Measurements from ENCODE around the gene SFPQ. TPM values are rescaled to one million over a fixed set of nuclear protein-coding genes. Genes with fewer than 3 reads are reported as not detected.

Gene SFPQ
- total RNA-seq, 3 donors from 2014 or later = 249 to 314 (median 269) TPM

DNA sequence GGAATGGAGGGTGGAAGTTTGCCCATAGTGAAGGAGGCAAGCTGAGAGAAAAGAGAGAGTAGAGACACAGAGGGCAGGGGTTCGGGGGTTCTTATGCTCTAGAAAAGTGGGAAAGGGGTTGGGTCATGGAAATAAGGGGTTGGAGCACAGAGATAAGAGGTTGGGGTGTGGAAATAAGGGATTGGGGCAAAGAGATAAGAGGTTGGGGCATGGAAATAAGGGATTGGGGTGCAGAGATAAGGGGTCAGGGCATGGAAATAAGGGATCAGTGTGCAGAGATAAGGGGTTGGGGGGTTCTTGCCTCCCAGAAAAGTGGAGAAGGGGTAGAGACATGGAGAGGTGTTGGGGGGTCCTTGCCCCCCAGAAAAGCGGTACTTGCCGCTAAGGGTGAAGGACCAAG, 56.2 kb downstream of the SFPQ start:
- Histone ChIP-seq H3K27me3 (no peaks in the 10 kb centered on the region), H3K4me3 (no peak overlapping the region), H3K27ac (no peak overlapping the region), H3K4me1 (no peaks in the 10 kb centered on the region), H3K36me3 (no peaks in the 10 kb centered on the region), H3K9me3 (no peaks in the 10 kb centered on the region)
- DNase-seq (ENCODE audit: low spot score in 2 of 2) = no peak
- intact Hi-C loops (cut with DNase I; ENCODE audit: low total_unique reads) = no loop called here
- TF ChIP-seq POLR2A (IDR thresholded peaks at IDR 0.05) (no peak), CTCF (IDR thresholded peaks at IDR 0.05) (no peak)

Other genes with a start within 250 kb of the SFPQ start
- gene TMEM35B, start 207.8 kb downstream of the SFPQ start, total RNA-seq = 10 to 100 TPM; 30.5 to 55.0 (median 37.6) TPM
- 10 to 100 TPM; 13.8 to 27.2 (median 22.0) TPM for gene ZMYM6, start 161.2 kb downstream of the SFPQ start, total RNA-seq
- 10 to 100 TPM in 2 of 3 donors, 1 to 10 TPM in 1; 9.8 to 25.6 (median 12.1) TPM for gene ZMYM1, start 113.8 kb downstream of the SFPQ start, total RNA-seq
- gene ZMYM4, start 75.6 kb upstream of the SFPQ start, total RNA-seq = 10 to 100 TPM; 47.2 to 71.1 (median 47.8) TPM